NCI-H510A treated with DMSO at 0.1 percent for 48 hours (cell line): ENCODE results near the gene LIMS1.
"Not testable (repeated sequence)": the region's sequence is repeated elsewhere in the genome, so short reads cannot be mapped to it uniquely, and the experiment has no call there.

Experiments used
- DNase-seq: peaks from one replicate; lab custom pipeline; 2025; lab: John Stamatoyannopoulos, UW

The LIMS1 gene

DNA sequence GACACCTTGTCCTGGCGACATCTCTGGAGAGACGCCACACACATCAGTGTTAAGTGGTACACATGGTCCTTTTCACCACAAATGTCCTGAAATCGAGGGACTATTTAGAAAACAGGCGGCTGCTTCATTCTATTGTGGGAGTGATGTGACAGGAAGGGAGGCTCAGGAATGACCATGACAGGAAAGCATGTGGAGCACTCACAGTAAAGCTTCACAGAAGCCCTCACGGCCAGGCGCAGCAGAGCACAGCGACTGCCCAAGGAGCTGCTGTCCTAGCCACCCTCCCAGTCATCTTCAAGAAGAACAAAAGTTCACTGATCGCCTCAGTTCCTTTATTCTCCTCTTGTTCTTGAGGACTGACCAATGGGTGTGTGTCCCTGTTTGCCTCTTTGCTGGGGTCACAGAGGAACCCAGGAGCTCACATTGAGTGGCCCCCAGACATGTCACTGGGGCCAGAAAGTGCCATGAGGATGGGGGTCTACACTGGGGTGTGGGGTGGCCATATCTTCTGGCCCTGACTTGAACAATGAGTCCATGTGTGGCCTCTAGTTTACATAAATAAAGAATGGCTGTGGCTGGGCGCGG is 100.4 kb downstream of the LIMS1 start:
- no peak for DNase-seq

DNA sequence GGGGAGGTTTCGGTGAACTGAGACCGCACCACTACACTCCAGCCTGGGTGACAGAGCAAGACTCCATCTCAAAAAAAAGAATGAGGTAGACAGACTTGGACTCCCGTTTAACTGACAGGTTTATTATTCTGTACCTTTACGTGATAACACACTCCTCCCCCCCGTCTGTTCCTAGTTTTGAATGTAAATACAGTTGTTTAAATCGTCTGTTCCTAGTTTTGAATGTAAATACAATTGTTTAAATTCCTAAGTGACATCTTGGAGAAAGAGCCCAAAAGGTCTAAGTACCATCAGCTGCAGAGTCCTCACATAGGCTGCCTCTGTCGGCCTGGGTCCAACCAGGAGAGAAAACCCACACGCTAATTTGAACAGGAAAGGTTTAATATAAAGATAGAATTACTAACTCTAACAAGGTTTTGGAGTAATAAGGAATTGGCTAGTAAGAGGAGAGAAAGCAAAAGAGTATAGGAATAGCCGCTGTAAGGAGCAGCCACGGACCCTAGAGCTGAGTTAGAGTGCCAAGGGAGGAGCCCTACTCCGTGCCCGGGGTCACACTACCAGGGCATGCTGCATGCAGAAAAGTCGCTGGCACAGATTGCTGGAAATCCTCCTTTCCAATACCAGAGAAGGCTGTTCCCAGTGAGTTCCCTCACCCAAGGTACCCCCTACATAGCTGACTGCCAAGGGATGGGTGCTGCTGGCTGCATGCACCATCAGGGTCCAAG is 101.5 kb downstream of the LIMS1 start:
- no peak for DNase-seq

DNA sequence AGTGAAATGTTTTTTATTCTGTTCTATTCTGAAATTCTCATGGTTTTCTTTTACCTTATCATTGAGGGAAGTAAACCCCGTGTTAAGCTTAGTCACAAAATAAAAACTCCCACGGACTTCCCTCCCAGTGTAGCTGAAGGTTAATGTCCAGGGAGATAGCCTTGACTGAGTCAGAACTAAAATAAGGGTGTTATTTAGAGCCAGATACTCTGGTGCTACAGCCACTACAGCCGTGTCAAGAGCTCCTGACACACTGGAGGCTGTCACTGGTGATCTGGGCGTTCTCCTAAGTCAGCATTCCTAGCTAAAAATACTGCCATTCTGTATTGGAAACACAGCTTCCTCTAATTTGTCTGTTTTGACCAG is 103.0 kb downstream of the LIMS1 start:
- peak; percentile 36 for DNase-seq

DNA sequence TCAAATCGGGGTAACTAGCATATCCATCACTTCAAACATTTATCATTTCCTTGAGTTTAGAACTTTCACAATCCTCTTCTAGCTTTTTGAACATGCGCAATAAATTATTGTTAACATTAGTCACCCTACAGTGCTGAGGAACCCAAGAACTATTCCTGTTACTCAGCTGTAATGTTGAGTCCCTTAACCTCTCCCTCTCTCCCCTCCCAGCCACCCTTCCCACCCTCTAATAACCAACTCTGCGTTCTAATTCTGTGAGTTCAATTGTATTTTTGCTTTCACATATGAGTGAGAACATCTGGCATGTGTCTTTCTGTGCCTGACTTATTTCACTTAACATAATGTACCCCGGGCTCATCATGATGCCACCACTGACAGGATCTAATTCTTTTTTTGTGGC is 106.5 kb downstream of the LIMS1 start:
- no peak for DNase-seq

DNA sequence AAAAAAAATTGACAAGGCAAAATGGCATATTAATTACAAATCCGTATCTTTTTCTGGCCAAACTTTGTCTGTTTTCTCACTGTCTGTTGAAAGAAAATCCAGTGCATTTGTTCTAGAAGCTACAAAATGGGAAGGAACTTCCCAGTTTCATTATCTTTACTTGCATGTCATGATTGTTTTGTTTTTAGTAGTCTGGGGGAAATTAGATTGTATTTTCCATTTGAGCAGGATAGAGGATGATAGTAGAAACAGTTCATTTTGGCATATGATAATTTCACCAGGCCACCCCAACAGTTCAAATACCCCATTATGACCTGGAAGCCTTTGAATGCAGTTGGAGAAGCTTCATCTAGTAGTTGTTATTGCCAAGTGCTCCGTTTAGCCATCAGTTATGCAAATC is 107.5 kb downstream of the LIMS1 start:
- DNase-seq = no peak

DNA sequence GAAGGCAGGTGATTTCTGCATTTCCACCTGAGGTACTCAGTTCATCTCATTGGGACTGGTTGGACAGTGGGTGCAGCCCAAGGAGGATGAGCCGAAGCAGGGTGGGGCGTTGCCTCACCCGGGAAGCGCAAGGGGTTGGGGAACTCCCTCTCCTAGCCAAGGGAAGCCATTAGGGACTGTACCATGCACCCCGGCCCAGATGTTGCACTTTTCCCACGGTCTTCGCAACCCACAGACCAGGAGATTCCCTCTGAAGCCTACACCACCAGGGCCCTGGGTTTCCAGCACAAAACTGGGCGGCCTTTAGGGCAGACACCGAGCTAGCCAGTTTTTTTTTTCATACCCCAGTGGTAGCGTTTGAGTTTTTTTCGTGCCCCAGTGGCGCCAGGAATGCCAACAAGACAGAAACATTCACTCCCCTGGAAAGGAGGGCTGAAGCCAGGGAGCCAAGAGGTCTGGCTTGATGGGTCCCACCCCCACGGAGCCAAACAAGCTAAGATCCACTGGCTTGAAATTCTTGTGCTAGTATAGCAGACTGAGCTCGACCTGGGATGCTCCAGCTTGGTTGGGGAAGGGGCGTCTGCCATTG is 109.1 kb downstream of the LIMS1 start:
- DNase-seq = no peak

DNA sequence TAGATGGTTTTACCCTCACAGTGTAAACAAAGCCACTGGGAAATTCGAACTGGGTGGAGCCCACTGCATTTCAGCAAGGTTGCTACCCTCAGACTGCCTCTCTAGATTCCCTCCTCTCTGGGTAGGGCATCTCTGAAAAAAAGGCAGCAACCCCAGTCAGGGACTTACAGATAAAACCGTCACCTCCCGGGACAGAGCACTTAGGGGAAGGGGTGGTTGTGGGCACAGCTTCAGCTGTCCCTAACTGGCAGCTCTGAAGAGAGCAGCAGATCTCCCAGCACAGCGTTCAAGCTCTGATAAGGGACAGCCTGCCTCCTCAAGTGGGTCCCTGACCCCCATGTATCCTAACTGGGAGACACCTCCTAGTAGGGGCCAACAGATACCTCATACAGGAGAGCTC is 109.6 kb downstream of the LIMS1 start:
- DNase-seq = not testable (repeated sequence)

DNA sequence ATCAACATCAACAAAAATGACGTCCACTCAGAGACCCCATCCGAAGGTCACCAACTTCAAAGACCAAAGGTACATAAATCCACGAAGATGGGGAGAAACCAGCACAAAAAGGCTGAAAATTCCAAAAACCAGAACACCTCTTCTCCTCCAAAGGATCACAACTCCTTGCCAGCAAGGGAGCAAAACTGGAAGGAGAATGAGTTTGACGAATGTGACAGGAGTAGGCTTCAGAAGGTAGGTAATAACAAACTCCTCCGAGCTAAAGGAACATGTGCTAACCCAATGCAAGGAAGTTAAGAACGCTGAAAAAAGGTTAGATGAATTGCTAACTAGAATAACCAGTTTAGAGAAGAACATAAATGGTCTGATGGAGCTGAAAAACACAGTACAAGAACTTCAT is 110.2 kb downstream of the LIMS1 start:
- DNase-seq = not testable (repeated sequence)

DNA sequence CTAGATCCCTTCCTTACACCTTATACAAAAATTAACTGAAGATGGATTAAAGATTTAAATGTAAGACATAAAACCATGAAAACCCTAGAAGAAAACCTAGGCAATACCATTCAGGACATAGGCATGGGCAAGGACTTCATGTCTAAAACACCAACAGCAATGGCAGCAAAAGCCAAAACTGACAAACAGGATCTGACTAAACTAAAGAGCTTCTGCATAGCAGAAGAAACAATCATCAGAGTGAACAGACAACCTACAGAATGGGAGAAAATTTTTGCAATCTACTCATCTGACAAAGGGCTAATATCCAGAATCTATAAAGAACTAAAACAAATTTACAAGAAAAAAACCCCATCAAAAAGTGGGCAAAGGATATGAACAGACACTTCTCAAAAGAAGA is 114.5 kb downstream of the LIMS1 start:
- not testable (repeated sequence) for DNase-seq

DNA sequence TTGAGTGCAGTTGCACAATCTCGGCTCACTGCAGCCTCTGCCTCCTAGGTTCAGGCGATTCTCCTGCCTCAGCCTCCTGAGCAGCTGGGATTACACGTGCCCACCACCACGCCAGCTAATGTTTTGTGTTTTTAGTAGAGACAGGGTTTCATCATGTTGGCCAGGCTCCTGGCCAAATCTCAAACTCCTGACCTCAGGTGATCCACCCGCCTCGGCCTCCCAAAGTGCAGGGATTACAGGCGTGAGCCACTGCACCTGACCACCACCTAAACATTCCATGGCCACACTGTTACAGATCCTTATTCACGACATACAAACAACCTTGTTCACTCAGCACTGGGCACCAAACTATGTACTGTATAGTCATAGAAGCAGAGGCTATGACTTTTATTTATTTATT is 116.2 kb downstream of the LIMS1 start:
- DNase-seq = not testable (repeated sequence)

DNA sequence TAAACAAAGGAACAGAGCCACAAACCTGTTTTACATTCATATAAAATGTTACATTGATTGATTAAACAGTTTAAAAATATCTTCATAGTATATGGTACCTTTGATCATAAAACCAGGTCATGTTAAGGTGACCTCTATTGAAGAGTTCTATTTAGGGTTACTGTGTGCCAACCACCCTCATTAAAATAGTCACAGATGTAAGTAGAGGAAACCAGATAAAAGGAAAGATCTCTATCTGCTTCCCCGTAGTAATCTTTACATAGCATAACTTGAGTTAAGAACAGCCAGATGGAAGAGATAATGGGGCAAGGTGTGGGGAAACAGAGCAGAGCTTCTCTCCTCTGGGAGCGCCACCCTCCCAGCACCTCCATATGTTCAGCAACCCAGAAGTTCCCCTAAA is 117.2 kb downstream of the LIMS1 start:
- not testable (repeated sequence) for DNase-seq

DNA sequence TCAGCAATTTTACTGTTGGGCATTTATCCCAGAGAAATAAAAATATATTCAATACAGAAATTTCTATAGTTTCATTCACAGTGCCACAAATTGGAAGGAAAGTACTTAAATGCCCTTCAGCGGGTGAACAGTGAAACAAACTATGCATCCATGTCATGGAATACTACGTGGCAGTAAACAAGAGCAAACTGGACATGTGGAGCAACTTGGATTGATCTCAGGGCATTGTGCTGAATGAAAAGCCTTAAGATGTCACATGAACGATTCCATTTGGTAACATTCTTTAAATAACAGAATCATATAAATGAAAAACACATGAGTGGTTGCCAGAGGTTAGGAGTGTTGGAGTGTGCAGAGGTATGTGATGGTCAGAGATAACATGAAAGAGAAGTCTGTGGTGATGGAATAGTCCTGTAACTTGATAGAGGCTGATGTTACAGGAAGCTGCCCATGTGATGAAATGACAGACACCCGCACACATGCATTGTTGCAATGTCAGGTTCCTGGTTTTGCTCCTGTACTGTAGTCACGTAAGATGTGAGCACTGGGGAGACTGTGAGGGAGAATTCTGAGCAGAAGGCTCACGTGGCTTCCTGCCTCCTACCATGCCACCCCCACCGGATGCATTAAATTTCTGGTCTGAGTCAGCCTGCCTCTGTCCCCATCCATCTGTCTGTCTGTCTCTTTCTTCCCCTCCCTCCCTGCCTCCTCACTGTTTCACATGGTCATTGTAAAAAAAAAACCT is 118.1 kb downstream of the LIMS1 start:
- not testable (repeated sequence) for DNase-seq

DNA sequence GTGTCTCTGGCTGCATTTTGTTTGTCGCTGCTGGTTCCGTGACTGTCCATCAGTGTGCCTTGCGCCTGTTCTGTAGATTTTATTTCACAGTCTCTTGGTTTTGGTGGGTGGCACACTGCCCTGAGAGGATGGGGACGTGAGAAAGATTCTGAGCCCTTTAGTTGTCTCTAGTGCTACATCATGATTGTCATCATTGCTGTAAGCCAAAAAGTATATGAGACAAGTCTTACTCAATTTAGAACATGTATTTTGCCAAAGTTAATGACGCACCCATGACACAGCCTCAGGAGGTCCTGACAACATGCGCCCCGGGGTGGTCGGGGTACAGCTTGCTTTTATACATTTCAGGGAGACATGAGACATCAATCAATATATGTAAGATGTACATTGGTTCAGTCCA is 119.2 kb downstream of the LIMS1 start:
- DNase-seq = not testable (repeated sequence)

DNA sequence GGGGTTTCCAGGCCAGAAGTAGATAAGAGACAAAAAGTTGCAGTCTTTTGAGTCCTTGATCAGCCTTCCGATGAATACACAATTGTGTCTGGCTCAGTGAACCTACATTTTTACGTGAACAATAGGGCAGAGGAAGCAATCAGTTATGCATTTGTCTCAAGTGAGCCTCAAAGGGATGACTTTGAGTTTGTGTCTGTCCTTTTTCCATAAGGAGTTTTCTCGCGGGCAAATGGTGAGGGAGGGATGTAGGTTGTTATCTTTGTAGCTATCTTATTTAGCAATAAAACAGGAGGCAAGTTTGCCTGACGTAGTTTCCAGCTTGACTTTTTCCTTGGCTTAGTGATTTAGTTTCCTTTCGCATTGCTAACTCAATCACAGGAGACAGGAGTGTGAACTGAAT is 119.6 kb downstream of the LIMS1 start:
- not testable (repeated sequence) for DNase-seq

DNA sequence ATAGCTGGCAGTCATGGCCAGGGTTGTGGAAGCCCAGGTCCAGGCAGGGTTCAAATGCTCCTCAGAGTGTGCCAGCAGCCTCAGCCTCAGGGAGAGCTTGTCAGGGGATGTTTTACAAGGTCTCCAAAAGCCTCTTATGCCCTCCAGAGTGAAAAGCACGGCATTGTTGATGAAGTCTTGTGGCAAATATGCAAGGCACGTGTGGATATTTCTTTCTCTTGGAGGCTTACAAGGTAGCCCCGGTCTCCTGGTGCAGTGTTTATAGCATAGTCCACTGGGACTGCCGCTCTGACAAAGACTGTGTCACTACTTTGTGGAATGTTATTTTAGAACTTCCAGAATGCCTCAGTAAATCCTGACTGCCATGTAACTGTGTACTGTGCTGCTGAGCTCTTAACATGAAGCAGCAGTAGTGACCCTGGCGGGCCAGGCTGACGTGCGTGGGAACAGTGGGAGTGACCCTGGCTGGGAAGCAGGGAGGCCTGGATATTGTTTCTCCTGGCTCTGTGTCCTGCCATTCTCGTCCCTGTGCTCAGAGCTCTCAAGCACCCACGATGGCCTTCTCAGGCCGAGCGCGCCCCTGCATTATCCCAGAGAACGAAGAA is 120.4 kb downstream of the LIMS1 start:
- not testable (repeated sequence) for DNase-seq

DNA sequence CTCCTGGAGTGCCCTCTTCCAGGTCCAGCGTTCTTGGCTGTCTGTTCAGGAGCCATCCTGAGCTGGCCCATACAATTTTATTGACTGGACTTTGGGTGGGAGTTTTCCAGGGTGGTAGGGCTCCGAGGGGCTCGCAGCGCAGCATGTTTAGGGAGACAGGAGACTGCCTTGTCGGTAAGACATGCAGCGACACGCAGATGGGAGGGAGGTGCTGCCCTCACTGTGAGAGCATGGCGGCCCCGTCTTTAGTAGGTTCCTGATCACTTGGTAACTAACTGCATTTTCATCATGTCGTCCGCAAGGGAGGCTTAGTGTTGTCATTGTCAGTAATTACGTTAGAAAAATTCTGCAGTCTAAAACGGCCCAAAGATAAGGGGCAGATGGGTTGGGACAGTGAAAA is 121.0 kb downstream of the LIMS1 start:
- DNase-seq = not testable (repeated sequence)

DNA sequence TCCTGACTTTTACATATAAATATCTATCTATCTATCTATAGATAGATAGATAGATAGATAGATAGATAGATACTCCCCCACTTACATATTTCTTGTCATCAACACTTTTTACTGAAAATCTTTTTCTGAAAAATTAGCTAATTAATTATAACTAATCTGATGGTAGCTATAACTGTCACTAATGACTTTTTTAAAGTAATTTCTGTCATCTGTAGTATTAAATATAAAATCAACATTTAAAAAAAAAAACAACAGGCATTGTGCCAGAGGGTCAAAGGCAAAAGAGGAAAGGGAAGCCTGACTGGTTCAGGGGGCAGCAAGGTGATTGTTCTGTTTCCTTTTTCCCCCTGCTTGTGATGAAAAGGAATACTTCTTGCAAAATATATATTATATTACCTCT is 122.0 kb downstream of the LIMS1 start:
- DNase-seq = not testable (repeated sequence)

DNA sequence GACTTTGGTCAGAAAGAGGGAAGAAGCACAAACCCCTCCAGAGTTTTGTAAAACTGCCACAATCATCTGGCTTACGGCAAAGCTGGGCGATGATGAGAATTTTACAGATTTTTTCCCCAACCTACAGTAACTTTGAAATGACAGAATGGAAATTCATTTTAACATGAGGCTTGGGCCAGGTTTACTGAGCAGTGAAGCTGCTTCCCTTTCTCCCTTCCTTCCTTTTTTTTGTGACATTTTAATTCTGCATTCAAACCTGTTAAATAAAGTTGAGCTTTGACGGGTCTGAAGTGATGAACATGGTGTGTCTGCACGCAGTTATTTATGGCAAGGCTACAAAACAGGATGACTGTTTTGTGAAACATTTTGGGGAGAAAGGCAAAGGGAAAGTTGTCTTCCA is 123.2 kb downstream of the LIMS1 start:
- DNase-seq = not testable (repeated sequence)

DNA sequence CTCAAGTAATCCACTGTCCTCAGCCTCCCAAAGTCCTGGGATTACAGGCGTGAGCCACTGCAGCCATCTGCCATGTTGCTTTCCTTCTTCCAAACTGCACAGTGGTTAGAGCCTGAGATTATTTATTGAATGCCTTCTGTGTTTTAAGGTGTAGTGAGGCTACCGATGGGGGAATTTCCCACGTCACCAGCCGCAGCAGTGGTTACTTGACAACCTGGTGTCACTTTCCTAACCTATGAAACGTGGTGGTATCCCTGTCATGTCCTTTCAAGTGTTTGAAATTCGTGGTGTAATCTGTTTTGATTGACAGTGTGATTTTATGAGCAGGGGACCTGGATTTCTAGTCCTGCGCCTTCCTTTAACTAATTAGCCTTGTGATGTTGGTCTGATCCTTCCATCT is 124.3 kb downstream of the LIMS1 start:
- DNase-seq = not testable (repeated sequence)

DNA sequence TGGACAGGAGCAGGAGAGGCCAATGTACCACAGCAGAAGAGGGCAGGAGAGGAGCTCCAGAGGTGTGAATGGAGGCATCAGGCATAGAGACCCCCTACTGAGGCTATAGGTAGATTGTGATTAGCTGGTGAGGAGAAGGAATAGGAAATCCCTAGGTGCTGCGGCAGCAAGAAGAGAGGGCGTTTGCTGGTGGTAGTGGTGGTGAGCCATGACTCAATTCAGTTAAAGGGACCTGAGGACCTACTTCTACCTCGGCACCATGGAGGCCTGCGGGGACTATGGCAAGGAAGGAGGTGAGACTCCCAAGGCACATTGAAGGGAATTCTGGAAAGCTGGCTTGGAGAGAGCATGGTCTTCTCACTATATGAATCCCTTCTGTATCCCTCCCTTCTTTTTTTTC is 127.2 kb downstream of the LIMS1 start:
- DNase-seq = not testable (repeated sequence)

DNA sequence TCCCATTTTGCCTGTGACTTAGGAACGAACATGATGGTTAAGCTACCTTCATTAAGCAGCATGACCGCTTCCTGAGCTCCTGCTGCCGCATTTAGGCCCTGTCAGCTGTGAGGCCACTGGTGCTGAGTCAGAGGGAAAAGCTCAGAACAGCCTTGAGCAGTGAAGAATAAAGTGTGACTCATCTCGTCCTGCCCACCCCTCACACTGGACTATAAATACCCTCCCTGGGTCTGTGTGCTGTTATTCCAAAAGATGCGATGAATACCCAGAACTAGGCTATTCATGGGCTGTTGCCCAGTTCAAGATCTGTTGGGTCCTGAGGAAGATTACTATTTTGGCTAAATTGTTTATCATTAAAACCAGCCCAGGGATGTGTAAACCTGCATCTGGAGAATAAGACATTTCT is 127.9 kb downstream of the LIMS1 start:
- DNase-seq = not testable (repeated sequence)

DNA sequence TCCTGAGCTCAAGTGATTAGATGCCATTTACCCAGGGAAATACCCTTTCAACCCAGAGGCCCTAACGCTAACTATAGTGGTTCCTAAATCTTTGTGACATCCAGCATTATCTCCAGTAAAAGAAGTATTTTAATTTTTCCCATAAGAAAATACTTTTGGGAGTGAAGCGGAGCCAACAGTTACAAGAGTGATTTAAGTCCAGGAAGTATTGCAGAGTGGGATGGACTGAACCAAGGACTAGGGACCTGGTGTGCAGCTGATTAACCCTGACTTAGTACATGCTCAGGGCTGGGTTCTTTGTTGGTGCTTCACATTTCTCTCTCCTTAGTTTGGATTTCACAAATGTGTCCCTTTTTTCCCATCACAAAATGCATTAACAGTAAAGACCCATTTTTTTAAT is 129.1 kb downstream of the LIMS1 start:
- not testable (repeated sequence) for DNase-seq
